IMR-90 (cell line): ENCODE measurements around the gene RPUSD2. TPM values are rescaled to one million over a fixed set of nuclear protein-coding genes. Genes with fewer than 3 reads are reported as not detected.

Experiments used
- microRNA-seq, 2 experiments: library from miRNA; stranded (forward) in 1 of 2; unstranded in 1 of 2; fragments of 10-50 nt in 1 of 2; fragments of <30 nt in 1 of 2; gene quantifications in 1 of 2; microRNA quantifications in 1 of 2; one replicate each; pipeline versions ENCODE3 to v1.1.0; 2013 to 2020; ENCODE audit not compliant: insufficient read depth in 1 of 2, insufficient read length in 1 of 2, unreplicated experiment in 1 of 2
- polyA plus RNA-seq, 3 experiments: library from polyadenylated mRNA; depleted of rRNA; stranded (reverse); fragments of >200 nt; gene quantifications; 2 replicates each; pipeline ENCODE4 v1.2.3, GENCODE V29; 2012; ENCODE audit warnings: low replicate concordance in 1 of 3
- small RNA-seq, 5 experiments: library from RNA; depleted of rRNA; stranded (forward); fragments of <200 nt; gene quantifications; one replicate each; pipeline ENCODE3, GENCODE V24; 2012
- total RNA-seq: library from RNA; depleted of rRNA; stranded (reverse); fragments of >200 nt; gene quantifications from 2 replicates; pipeline ENCODE4 v1.2.3, GENCODE V29; 2012; rRNA removed

Gene RPUSD2
- total and polyA plus RNA-seq, 2 of the 4 experiments (the other 2 are of a cell fraction), result 7.4 to 13.4 TPM

Small RNAs within 50 kb of the gene (microRNA-seq; reads per million reads assigned to microRNA genes)
- gene RF00017 (ENCODE audit: insufficient read depth, insufficient read length), result not detected
- gene RN7SL376P (ENCODE audit: insufficient read depth, insufficient read length), result not detected
- not detected for gene RNU6-516P (ENCODE audit: insufficient read depth, insufficient read length)

Small RNAs within 50 kb of the gene (small RNA-seq; reads per million reads assigned to genes)
- 0 reads per million in 5 experiments for gene RF00017
- gene RN7SL376P, result 0 reads per million in 5 experiments
- gene RNU6-516P, result 0 to 8.4 (median 0) reads per million in 5 experiments

Other genes with a start within 250 kb of the RPUSD2 start
- 10.4 and 13.1 TPM in 2 replicates for gene INAFM2, start 245.6 kb upstream of the RPUSD2 start, total RNA-seq
- 11.7 and 14.0 TPM in 2 replicates for gene INAFM2, start 245.6 kb upstream of the RPUSD2 start, polyA plus RNA-seq (2012; rRNA removed)
- gene CCDC9B, start 228.4 kb upstream of the RPUSD2 start, total RNA-seq, result 19.7 and 30.0 TPM in 2 replicates
- gene CCDC9B, start 228.4 kb upstream of the RPUSD2 start, polyA plus RNA-seq (2012; rRNA removed), result 26.0 and 30.9 TPM in 2 replicates
- not detected in 2 replicates for gene PHGR1, start 218.3 kb upstream of the RPUSD2 start, total RNA-seq
- not detected in 2 replicates for gene PHGR1, start 218.3 kb upstream of the RPUSD2 start, polyA plus RNA-seq (2012; rRNA removed)
- under 0.01 and 0.36 TPM in 2 replicates for gene DISP2, start 211.1 kb upstream of the RPUSD2 start, total RNA-seq
- 0.34 and 0.42 TPM in 2 replicates for gene DISP2, start 211.1 kb upstream of the RPUSD2 start, polyA plus RNA-seq (2012; rRNA removed)
- gene KNSTRN, start 186.6 kb upstream of the RPUSD2 start, total RNA-seq, result 73.5 and 73.6 TPM in 2 replicates
- 31.2 and 33.1 TPM in 2 replicates for gene KNSTRN, start 186.6 kb upstream of the RPUSD2 start, polyA plus RNA-seq (2012; rRNA removed)
- 27.5 and 31.7 TPM in 2 replicates for gene IVD, start 163.5 kb upstream of the RPUSD2 start, total RNA-seq
- gene IVD, start 163.5 kb upstream of the RPUSD2 start, polyA plus RNA-seq (2012; rRNA removed), result 38.3 and 41.1 TPM in 2 replicates
- 3.0 and 3.6 TPM in 2 replicates for gene BAHD1, start 128.3 kb upstream of the RPUSD2 start, total RNA-seq
- gene BAHD1, start 128.3 kb upstream of the RPUSD2 start, polyA plus RNA-seq (2012; rRNA removed), result 8.1 and 8.7 TPM in 2 replicates
- 3.3 and 3.8 TPM in 2 replicates for gene CHST14, start 98.3 kb upstream of the RPUSD2 start, total RNA-seq
- gene CHST14, start 98.3 kb upstream of the RPUSD2 start, polyA plus RNA-seq (2012; rRNA removed), result 19.5 and 20.6 TPM in 2 replicates
- gene CCDC32, start 4.3 kb upstream of the RPUSD2 start, total RNA-seq, result 13.3 and 15.1 TPM in 2 replicates
- gene CCDC32, start 4.3 kb upstream of the RPUSD2 start, polyA plus RNA-seq (2012; rRNA removed), result 10.8 and 14.8 TPM in 2 replicates
- 25.1 and 32.5 TPM in 2 replicates for gene KNL1, start 24.9 kb downstream of the RPUSD2 start, total RNA-seq
- 2.2 and 3.1 TPM in 2 replicates for gene KNL1, start 24.9 kb downstream of the RPUSD2 start, polyA plus RNA-seq (2012; rRNA removed)
- 7.8 and 8.4 TPM in 2 replicates for gene RAD51, start 125.9 kb downstream of the RPUSD2 start, total RNA-seq
- 6.5 and 6.8 TPM in 2 replicates for gene RAD51, start 125.9 kb downstream of the RPUSD2 start, polyA plus RNA-seq (2012; rRNA removed)
- gene RMDN3, start 186.0 kb downstream of the RPUSD2 start, total RNA-seq, result 14.7 and 17.5 TPM in 2 replicates
- gene RMDN3, start 186.0 kb downstream of the RPUSD2 start, polyA plus RNA-seq (2012; rRNA removed), result 23.4 and 25.7 TPM in 2 replicates
- gene GCHFR, start 194.8 kb downstream of the RPUSD2 start, total RNA-seq, result 1.4 and 2.3 TPM in 2 replicates
- gene GCHFR, start 194.8 kb downstream of the RPUSD2 start, polyA plus RNA-seq (2012; rRNA removed), result 6.5 and 6.8 TPM in 2 replicates
- gene C15orf62, start 200.7 kb downstream of the RPUSD2 start, total RNA-seq, result under 0.01 TPM in 1 of 2 replicates, not detected in the other
- not detected in 2 replicates for gene C15orf62, start 200.7 kb downstream of the RPUSD2 start, polyA plus RNA-seq (2012; rRNA removed)
- gene ZFYVE19, start 237.8 kb downstream of the RPUSD2 start, total RNA-seq, result 22.6 and 22.8 TPM in 2 replicates
- gene ZFYVE19, start 237.8 kb downstream of the RPUSD2 start, polyA plus RNA-seq (2012; rRNA removed), result 27.3 and 29.6 TPM in 2 replicates
- gene DNAJC17, start 238.2 kb downstream of the RPUSD2 start, total RNA-seq, result 58.3 and 107 TPM in 2 replicates
- 58.6 and 77.1 TPM in 2 replicates for gene DNAJC17, start 238.2 kb downstream of the RPUSD2 start, polyA plus RNA-seq (2012; rRNA removed)